Measurements from ENCODE around the gene HABP2.

The HABP2 gene

DNA sequence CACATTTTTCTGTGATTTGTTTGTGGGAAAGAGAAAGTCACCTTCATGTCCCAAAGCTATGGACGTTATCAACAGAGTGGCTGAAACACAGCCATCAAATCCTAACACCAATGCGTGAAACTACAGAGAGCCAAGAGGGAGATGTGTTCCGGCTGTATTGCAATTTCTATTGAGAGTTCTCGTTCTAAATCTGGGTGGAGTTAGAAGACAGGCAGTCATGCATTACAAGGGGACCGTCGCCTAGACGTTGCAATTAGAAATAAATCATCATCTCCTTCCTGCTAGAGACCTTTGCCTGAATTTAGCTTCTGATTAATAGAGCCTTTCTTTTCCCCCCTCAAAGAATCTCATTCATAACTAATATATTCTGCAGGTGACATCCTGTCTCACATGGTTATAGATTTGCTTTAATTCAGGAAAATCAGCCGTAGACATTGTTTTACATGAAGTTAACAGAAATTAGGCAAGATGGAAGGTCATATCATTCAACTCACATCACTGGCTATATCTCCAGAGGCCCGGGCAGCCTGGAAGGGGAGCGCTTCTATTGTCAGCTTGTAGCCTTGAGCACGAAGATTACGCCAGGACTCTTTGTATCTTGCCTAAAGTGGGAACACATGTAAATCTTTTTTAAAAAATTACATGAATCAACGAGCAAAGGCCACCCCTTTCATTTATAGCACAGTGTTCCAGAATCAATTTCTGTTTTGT lies 52.6 kb downstream of the HABP2 start:
- no peak for DNase-seq

DNA sequence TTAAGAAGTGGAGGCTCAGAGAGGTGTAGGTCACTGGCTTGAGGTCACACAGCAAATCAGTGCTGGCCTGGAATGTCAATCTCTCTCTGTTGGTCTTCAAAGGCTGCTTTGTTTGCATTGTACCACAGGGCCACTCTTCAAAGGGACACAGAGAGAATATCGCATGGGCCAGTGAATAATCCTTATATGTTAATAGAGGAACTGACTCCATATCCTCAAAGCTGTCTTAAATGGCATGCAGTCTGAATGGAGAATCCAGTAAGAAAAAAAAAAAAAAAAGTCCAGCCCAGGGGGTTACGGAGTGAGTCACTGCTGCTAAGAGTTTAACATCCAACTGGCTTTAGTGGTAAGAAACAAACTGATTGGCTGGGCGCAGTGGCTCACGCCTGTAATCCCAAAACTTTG lies 56.9 kb downstream of the HABP2 start:
- peak; percentile 31 for DNase-seq

DNA sequence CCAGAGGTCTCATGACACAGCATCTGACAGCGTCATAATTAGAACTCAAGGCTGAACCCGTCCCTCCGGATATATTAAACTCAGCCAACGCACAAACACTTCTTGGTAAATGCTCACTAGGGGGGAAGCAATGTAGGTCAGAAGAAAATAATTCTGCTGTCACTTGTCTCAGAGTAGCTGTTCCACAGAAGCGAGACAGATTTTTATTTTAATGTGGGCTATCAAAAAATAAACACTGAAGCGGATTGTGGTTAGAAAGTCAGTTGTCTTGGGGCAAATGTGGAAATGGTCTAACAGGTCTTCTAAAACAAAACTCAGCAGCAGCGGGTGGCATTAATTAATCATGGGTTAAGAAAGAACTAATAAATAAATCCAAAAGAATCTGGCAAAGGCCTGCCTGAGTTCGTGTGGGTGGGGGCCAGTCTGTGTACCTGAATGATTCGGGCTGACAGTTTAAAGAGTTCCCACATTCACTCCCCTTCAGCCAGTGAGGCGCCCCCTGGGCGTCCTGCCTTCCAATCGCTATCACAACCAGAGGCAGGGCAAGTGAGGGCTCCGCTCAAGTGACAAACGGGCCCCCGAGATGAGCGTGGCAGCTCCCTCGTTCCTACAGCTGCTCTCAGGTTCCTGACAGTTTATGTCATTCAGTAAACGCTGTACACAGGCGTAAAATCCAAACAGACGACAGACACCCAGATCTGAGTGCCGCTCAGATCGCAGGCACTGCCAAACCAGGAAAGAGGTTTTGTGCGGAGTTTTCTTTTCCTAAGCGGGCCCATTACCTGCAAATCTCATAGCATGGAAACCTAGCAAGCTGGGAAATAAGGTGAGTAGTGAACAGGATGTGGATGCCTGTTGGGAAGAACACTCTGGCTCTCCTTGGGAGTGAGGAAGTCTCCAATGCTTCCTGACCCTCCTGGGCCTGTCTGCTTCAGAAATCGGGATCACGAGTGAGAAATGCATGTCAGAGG lies 58.1 kb downstream of the HABP2 start:
- no peak for DNase-seq

DNA sequence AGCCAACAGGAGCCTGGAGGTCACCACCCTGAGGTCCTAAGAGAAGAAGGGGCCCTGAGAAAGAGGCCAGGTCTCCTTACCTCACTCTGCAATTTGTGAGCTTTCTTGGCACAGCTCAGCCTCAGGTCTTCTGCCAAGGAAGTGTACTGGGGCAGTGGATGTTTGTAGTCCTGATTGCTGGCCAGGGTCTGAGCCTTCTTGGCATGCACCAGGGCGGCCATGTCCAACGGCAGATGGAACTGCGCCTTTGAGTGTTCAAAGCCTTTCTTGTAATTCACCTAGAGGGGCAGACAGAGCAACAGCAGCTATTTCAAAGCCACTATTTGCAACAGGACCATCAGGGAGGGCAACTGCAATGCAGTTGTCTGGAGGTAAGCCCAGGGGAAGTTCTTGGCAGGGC lies 59.3 kb downstream of the HABP2 start:
- DNase-seq, result no peak

DNA sequence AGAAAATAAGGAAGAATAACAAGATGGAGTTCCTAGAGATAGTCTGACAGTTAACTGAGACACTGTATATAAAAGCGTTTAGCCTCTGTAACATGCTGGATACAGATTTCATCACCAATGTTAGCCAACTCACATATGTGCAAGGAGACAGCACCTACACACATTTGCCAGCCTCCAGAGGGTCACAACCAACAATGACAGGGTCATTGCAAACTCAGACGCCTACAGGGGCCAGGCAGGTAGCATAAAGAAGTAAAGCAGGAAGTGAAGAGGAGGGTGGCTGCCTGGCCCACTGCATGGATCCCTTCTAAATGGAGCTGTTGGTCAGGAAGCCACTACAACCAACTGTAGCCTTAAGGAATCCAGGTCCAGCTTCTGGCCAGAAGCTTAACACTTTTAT lies 60.6 kb downstream of the HABP2 start:
- DNase-seq, result no peak

DNA sequence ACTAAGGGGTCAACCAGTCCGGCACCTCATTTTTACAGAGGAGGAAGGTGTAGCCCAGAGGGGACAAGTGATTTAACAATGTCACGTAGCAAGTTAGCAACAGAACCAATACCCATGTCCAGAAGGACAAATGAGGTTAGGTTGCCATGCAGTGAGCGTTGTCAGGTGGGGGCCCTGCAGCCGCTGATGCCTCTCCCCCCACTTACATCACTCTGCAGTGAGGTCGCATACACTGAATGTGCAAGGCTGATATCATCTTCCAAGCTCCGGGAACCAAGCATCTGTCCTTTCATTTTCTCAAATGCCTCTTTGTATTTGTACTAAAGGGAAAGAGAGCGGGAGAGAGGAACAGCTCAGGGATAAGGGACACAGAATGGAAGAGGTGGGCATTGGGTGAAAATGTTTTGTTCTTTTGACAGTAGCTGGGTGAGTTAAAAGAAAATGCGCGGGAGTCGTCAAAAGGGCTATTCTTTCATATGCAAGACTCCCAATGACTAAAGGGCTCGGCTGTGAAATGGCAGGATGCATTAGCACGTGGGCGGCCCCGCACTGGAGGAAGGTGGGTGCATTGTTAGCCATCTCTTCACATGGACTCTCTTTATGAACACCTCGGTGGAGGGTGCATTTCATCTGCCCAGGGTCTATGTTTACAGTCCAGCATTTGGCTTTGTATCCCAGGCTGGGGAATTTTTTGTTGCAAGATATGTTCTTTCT lies 61.3 kb downstream of the HABP2 start:
- DNase-seq, result no peak

DNA sequence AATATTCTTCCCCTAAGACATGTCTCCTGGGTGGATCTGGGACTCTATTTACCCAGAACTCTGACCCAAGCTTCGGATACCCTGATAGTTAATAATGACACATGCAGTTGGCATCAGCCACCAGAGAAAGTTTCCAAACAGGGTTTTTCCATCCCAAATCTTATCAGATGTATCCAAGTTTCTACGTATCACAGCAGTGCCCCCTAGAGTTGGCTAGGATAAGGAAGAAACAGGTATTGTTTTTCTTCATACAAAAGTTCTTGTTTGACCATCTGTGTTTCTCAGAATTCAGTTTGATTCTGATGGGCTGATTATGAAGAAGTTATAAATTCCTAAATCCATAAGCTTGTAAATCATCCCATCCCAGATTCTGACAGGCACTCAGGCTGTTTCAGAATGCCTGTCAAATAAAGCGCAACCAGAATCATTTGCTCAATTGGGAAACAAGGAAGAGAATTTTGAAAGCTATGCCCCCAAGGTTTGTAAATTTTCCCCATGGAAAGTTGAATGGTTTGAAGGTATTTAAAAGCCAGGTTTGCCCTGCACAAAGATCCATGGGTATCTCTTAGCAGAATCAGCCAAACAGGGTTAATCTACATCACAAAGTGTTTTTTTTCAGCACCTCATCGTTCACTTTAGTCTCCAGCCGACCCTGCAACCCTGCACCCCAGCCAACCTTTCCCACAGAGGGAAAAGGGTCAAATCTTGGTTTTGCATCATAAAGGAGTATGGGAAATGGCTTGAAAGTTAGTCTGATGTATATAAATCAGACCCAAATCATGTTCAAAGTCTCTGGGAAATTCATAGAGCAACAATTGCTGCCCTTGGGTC lies 63.6 kb downstream of the HABP2 start:
- DNase-seq, result no peak

DNA sequence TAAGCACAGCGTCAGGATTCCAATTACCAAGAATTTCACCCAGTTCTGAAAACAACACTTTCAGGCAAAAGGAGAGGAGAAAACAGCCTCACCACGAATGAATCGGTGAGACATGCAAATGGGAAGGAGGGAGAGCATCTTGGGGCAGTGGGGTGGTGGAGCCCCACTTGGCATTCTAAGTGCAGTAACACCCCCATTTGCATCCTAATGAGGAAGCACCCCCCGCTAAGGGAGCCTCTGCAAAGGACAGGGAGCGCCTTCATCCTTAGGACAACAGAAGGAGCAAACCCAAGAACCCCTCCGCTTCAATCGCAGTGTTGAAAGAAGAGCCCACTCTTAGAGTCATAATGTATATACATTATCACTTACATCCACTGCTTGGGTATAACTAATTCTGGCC lies 64.2 kb downstream of the HABP2 start:
- no peak for DNase-seq

DNA sequence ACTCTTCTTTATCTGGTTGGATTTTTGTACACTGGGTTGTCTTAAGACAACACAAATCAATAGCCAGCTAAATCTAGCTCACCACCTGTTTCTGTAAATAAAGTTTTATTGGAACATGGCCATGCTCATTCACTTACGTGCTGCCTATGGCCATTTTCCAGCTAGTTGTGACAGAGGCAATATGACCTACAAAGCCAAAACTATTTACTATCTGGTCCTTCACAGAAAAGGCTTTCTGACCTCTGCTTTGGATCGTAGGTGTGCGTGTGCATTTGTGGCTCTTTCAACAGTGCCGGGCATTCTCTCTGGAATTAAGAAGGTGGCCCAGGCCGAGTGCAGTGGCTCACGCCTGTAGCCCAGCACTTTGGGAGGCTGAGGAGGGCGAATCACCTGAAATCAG lies 65.5 kb downstream of the HABP2 start:
- no peak for DNase-seq

DNA sequence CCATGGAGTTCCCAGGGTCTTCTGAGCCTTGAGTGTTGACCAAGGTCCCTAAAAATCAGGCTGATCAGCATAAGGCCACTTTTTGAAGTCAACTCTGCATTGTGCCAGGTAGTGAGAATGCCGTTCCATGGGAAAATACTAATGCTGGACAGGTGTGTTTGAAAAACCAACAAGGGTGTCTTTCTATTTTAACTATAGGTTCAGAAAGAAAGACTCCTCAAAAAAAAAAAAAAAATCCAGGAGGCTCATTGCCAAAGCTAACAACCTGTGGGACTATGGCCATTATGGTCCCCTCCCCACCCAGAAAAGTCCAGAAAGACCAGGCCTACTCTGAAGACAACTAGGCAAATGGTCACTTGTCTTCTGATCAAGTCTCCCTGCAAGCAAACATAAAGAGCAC lies 66.5 kb downstream of the HABP2 start:
- DNase-seq, result no peak

DNA sequence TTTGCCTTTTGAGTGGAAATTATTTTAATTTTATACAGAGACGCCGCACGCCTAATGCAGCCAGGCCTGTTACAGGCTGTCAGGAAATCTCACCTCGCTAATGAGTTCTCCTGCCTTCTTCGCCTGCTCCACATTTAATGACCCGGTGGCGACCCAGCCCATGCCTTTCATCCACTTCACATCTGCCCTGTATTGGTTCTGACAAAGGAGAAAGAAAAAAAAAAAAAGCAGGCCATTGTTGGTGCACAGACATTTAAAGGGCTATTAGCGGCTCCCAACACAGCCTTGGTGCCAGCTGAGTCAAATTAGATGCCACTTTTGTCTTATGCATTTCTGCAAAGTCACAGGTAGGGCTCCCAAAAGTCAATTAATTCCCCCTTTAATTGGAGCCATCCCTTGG lies 67.7 kb downstream of the HABP2 start:
- no peak for DNase-seq

DNA sequence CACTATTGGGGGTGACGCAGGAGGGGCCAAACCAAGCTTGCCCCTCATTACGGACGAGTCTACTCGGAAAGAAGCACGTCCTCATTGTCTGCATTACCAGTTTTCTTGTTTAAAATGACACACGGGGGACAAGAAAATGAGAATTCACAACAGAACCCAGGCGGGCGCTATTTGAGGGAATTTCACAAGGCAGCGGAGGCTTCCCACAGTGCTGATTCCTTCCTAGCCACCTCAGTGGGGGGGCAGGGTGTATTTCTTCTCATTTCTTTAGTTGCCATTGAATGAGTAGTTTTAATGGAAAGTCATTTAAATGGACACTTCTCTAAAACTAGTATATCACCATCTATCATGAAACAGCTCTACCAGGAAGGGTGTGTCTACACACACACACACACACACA lies 68.1 kb downstream of the HABP2 start:
- DNase-seq, result no peak

DNA sequence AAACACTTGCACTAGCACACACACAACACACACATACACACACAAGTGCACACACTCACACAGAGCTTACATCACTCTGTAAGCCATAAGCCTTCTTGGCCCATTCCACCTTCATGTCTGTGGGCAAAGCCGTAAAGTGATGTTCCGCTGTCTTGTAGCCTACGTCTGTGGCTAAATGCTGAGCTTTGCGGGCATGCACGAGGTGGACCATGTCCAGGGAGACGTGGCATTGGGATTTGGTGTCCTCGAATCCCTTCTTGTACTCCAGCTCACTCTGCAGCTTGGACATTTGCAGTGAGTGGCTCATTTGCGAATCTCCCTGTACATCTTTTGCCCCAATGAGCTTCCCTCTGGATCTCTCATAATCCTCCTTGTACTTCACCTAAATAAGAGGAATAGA lies 68.9 kb downstream of the HABP2 start:
- DNase-seq, result no peak

DNA sequence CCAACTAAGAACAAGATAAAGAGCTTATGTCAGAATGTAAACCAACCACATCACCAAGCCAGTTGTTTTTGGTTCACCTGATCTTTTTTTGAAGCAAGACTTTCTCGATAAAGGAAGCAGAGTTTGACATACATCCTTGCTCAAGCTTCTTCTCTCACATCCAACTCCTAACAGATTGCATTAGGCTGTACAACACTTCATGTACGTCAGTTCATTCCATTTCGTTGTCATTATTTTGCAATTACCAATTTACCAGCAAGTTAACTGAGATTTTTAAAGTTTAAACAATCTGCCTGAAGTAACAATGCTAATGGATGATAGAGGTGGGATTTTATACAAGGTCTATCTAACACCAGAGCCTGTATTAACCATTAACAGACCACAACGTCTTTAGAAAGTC lies 70.0 kb downstream of the HABP2 start:
- DNase-seq, result no peak

DNA sequence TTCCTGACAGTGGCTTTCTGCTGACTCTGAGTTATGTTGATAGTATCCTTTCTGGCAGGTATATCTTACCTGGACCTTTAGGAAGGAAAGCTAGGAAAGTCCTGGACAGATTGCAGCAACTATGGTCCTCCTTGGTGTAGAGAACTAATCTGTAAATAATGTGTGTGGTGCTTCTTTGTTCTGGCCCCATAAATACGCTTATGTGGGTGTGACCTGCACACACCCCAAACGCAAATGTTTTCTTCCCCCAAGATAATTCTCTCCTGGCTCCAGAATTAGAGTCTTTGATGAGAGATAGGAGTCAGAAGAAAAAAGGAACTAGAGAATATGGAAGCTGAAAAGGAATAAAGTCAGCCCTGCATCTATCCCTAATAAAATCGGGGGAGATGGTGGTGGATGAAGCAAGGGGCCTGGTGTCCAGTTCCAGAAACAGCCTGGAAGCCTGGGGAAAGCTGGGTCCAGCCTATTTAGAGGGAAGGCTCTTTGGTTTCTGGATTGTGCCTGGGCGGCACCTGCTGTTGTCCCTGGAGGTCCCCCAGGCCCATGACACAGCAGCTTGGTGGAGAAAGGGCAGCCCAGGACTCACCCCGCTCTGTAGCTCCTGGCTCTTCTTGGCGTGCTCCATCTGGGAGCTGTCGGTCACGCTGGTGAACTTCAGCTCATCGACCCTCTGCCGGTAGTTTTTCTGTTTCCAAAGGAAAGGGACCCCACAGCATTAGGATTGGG lies 72.8 kb downstream of the HABP2 start:
- DNase-seq, result no peak

DNA sequence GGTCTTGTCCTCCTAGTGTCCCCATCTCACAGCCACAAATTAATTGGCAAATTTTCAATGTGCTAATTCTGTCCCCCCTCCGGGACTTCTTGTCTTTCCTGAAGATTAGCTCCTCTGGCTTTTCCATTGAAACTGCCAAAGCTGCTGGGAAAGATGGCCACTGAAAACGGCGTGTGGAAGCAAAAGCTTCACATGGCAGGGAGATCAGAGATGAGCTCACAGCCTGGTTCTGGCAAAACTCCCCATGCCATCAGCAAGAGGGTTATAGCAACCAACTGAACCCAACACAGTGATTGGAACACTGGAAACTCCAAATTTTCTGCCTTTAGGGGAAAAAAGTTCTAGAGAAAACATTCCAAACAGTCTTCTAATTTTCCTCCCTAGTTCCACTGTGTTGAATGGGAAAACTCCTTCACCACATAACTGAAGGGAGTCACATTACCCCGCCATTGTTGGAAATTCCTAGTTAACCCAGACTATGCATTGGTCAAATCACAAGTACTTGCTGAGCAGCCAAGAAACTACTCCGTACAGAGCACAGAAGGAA lies 74.0 kb downstream of the HABP2 start:
- peak; percentile 7 for DNase-seq

DNA sequence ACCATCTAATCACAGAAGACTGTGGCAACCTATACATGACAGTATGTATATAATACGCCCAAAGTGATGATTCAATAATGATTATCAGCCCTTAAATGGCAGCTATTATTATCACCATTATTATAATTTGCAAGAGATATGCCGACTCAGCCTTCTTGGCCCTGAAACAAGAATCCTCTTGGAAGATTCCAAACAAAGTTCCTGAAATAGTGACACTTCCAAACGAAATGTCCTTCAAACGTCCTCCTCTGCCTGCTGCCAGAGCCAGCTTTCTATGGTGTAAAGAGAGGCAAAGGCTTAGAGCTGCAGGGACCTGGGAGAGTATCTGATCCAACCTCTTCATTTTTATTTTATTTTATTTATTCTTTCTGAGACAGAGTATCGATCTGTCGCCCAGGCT lies 75.0 kb downstream of the HABP2 start:
- DNase-seq, result no peak

DNA sequence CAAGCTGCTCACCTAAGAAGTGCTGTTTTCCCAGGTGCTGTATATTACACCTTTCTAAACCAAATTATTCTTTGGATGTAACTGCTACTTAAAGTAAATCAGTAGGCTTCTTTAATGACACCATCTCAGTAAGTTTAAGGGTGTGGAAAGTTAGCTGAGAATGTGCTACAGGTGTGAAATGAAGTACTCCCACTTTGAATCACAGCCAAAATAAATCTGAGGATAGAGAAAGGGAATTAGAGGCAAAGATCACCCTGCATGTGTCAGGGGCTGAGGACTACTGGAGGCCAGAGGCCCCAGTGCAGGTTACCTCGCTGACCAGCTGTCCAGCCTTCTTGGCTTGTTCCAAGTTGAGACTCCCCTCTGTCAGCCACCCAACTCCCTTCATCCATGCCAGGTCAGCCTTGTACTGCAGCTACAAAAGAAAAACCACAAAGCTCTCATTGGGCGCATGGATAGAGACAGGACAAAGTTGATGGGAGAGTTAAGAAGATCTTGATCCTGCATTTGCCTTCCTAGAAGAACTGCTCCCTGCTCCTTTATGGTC lies 75.8 kb downstream of the HABP2 start:
- DNase-seq, result no peak

DNA sequence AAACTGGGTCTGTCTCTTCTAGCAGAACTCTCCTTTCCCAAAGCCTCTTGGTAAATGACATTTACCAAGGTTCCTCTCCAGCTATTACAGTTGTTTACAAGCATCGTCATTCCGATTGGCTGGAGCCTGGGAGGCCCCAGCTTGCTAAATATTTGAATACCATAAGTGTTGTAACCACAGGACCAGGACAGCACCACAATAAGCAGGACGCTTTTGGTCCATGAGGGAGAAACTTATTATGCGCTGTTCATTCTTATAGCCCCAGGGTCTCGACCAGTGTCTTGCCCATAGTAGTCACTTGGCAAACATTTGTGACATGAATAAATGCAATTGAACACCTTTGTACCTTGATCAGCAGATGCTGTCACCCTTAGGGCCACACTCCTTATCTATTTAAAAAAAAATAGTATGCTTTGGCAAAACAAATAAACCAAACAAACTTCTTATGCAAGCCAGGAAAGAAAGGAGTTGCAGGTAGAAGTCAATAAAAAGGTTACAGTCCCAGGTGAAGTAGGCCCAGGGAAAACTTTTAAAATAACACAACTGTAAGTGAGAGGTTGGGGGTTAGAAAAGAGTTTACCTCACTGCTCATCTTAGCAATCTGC lies 78.2 kb downstream of the HABP2 start:
- DNase-seq, result no peak

DNA sequence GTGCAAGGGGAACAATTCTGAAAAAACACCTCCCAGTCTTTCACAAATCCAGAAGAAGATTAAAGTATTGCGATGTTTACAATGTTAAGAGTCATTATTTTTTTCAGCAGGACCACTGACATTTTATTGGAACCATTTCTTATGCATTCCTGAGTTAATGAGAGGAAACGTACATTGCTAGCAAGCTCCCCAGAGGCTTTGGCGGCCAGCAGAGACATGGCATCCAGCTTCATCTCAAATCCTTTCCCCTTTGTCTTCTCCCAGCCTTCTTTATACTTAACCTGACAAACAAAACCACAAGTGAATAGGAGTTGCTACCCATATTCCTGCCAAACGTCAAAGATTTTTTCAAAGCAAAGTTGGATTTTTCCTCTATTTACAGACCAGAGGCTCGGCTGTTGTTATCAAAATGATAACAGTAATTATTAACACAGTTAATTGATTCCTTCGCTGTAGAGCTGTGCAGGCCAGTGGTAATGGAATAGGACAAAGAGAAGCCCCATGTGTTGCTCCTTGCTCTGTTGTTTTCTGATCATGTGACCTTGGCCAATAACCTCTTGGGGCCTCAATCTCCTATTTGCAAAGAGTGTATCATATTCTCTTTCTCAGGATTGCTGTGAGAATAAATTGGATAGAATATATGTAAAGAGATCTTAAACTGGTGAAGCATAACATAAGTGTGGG lies 79.0 kb downstream of the HABP2 start:
- no peak for DNase-seq
